ENCODE data around the gene BBS9. TPM values are rescaled to one million over a fixed set of nuclear protein-coding genes. Genes with fewer than 3 reads are reported as not detected.

Gene BBS9
- total RNA-seq, 4 donors from 2014 or later: 17.8 to 27.5 (median 24.7) TPM

DNA sequence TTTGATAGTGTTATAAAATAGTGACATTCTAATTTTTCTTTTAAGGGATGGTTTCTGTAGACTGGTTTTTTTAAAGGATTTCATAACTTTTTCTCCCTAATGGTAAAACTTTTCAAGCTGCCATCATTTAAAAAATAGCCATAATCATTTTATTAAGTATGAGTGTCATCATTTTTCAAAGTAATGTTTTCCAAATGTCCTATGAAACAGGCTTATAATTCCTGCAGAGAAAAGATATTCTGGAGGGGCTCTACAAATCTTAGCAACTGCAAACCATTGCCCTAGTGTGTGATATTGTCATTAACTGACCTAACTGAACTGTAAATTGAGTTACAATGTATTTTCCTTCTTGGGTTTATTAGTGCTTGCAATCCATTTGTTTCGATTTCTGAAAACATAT lies 226.0 kb downstream of the BBS9 start:
- TF ChIP-seq CTCF (IDR thresholded peaks at IDR 0.05; ENCODE audit: low read depth): no peak

GRCh38 chr7:33356336-33356735 lies 227.0 kb downstream of the BBS9 start:
- no peak for TF ChIP-seq CTCF (IDR thresholded peaks at IDR 0.05; ENCODE audit: low read depth)

GRCh38 chr7:33357846-33358245 lies 228.5 kb downstream of the BBS9 start:
- no peak for TF ChIP-seq CTCF (IDR thresholded peaks at IDR 0.05; ENCODE audit: low read depth)

GRCh38 chr7:33369888-33370287 lies 240.5 kb downstream of the BBS9 start:
- TF ChIP-seq CTCF (IDR thresholded peaks at IDR 0.05; ENCODE audit: low read depth): no peak

DNA sequence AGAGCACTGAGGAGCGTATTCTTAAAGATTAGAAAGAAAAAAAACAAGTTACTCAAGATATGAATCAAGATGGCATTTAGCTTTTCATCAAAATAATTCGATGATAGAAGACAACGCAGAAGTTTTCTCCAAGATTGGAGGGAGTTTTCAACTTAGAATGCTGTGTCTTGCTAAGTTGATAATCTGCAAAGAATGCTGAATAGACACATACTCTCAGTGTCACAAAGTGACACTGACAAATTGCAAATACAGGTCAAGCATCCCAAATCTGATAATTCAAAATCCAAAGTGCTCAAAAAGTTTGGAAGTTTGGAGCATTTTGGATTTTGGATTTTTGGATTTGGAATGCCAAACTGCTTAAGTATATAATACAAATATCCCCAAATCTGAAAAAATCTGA lies 243.8 kb downstream of the BBS9 start:
- TF ChIP-seq CTCF (IDR thresholded peaks at IDR 0.05; ENCODE audit: low read depth): no peak

DNA sequence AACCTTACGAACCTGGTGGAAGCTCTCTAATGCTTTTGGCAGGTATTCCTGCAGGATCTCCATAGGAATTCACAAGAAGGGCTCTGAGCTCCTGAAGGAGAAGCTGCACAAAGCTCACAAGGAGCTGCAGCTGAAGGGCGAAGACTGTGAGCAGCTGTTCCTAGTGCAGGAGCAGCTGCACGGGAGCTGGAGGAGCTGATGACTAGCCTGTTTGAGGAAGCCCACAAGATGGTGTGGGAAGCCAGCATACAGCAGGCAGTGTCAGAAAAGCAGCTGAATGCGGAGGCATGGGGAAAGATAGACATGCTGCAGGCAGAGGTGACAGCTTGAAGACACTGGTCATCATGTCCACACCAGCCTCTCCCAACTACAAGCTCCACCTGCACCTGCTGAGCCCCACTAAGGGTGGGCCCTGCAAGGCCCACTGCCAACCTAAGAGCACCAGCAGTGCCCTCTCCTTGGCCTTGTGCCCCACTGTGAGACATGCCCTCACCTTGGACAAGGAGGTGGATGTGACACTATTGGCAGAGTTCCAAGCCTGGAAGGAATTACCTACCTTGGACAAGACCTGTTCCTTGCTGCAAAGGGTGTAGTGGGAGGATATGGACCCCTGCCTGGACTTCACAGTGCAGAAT lies 250.6 kb downstream of the BBS9 start:
- no peak for TF ChIP-seq CTCF (IDR thresholded peaks at IDR 0.05; ENCODE audit: low read depth)

DNA sequence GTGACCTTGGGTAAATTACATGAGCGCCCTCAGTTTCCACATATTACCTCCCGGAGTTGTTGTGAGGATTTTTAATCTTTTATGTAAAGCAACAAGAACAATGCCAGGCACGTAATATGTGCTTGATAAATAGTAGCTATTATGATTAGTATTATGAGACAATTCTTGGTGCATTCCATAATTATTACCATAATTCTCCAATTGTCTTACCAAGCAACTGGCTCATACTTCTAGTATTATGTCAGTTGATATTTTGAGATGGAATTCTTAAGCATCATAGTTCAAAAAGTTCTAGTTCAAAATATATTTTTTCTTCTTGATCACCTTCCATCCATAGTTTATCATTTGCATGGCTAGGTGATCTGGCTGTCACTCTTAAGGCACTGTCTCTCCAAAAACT lies 259.0 kb downstream of the BBS9 start:
- no peak for TF ChIP-seq CTCF (IDR thresholded peaks at IDR 0.05; ENCODE audit: low read depth)

Measured in subcutaneous adipose tissue (tissue), 4 donors.